Karpas-422 (cell line): ENCODE measurements around the gene MIOS. TPM values are rescaled to one million over a fixed set of nuclear protein-coding genes. Genes with fewer than 3 reads are reported as not detected.

Source experiments
- DNase-seq: peaks from one replicate; pipeline ENCODE4 v3.0.0-alpha.2; 2015
- H2AFZ ChIP-seq: fragments of 200-600 bp; sonication (generic); 2 replicates; pipeline ENCODE4 v1.6.1; 2014; ENCODE audit warnings: antibody characterized with exemption, low read length, mixed read lengths
- H3K27ac ChIP-seq: fragments of 200-600 bp; sonication (generic); 2 replicates; pipeline ENCODE4 v1.5.1; 2014; ENCODE audit warnings: mild to moderate bottlenecking, low read length, moderate library complexity
- H3K27me3 ChIP-seq: fragments of 200-600 bp; sonication (generic); 2 replicates; pipeline ENCODE4 v1.6.1; 2014; ENCODE audit warnings: low read length, mixed read lengths
- H3K36me3 ChIP-seq: fragments of 200-600 bp; sonication (generic); 2 replicates; pipeline ENCODE4 v1.6.1; 2014; ENCODE audit warnings: low read length, mixed read lengths; ENCODE audit not compliant: insufficient read depth
- H3K4me1 ChIP-seq: fragments of 200-600 bp; sonication (generic); 2 replicates; pipeline ENCODE4 v1.6.1; 2014; ENCODE audit warnings: mild to moderate bottlenecking, low read length, mixed read lengths
- H3K4me2 ChIP-seq: fragments of 200-600 bp; sonication (generic); 2 replicates; pipeline ENCODE4 v1.6.1; 2014; ENCODE audit warnings: low read length, low read depth, mild to moderate bottlenecking; ENCODE audit not compliant: poor library complexity, severe bottlenecking
- H3K4me3 ChIP-seq: fragments of 200-600 bp; sonication (generic); 2 replicates; pipeline ENCODE4 v1.5.1; 2014; ENCODE audit warnings: mild to moderate bottlenecking, antibody characterized with exemption, low read length, mixed read lengths
- H3K79me2 ChIP-seq: fragments of 200-600 bp; sonication (generic); 2 replicates; pipeline ENCODE4 v1.6.1; 2014; ENCODE audit warnings: mild to moderate bottlenecking, low read length, mixed read lengths
- H3K9ac ChIP-seq: fragments of 200-600 bp; sonication (generic); 2 replicates; pipeline ENCODE4 v1.6.0; 2014; ENCODE audit warnings: low read length
- H3K9me2 ChIP-seq: fragments of 200-600 bp; sonication (generic), shearing (Covaris generic); replicated peaks from 2 replicates; pipeline ENCODE4 v1.6.0; 2014; ENCODE audit warnings: mild to moderate bottlenecking, low read length, moderate library complexity; ENCODE audit not compliant: insufficient read depth
- H3K9me3 ChIP-seq: fragments of 300-700, 200-600 bp; sonication (generic); 2 replicates; pipeline ENCODE4 v1.6.1; 2014; ENCODE audit warnings: low read length, mixed read lengths
- H4K20me1 ChIP-seq: fragments of 200-600 bp; sonication (generic); 2 replicates; pipeline ENCODE4 v1.6.1; 2014; ENCODE audit warnings: mild to moderate bottlenecking, antibody characterized with exemption, low read length, low read depth; ENCODE audit not compliant: insufficient read depth
- total RNA-seq: library from RNA; depleted of rRNA; stranded (reverse); fragments of >200 nt; shearing (Covaris generic); gene quantifications from 2 replicates; pipeline ENCODE4 v1.2.3, GENCODE V29; 2014; ENCODE audit warnings: low replicate concordance

The MIOS gene
- total RNA-seq, 1 experiment from 2014 or later, result 105 TPM

GRCh38 chr7:7579638-7580037 lies 13.0 kb downstream of the MIOS start:
- H3K4me2 ChIP-seq, result no peak overlapping the region
- no peak for DNase-seq
- H3K9me2 ChIP-seq, result no peaks in the 10 kb centered on the region
- peaks cover 77% of the 10 kb centered on the region for H3K79me2 ChIP-seq
- H3K27ac ChIP-seq, result no peak overlapping the region
- H3K36me3 ChIP-seq, result peaks cover 57% of the 10 kb centered on the region
- no peak overlapping the region for H3K4me3 ChIP-seq
- H3K4me1 ChIP-seq, result peaks cover 24% of the 10 kb centered on the region
- H2AFZ ChIP-seq, result no peak overlapping the region
- no peaks in the 10 kb centered on the region for H3K9me3 ChIP-seq
- H3K9ac ChIP-seq, result no peak overlapping the region
- no peaks in the 10 kb centered on the region for H4K20me1 ChIP-seq
- H3K27me3 ChIP-seq, result no peaks in the 10 kb centered on the region

- Histone ChIP-seq H3K9ac (no peak overlapping the region), H3K36me3 (peaks cover 54% of the 10 kb centered on the region), H3K27ac (no peak overlapping the region), H2AFZ (no peak overlapping the region), H3K4me2 (no peak overlapping the region), H4K20me1 (no peaks in the 10 kb centered on the region), H3K4me3 (no peak overlapping the region), H3K4me1 (peaks cover 16% of the 10 kb centered on the region), H3K27me3 (no peaks in the 10 kb centered on the region), H3K9me2 (no peaks in the 10 kb centered on the region), H3K79me2 (peaks cover 77% of the 10 kb centered on the region), H3K9me3 (no peaks in the 10 kb centered on the region)
- DNase-seq, result no peak
Measured at GRCh38 chr7:7581531-7582179, 15.0 kb downstream of the MIOS start.

- peaks cover 7% of the 10 kb centered on the region for H3K4me1 ChIP-seq
- H3K27ac ChIP-seq, result no peak overlapping the region
- H3K9ac ChIP-seq, result no peak overlapping the region
- no peaks in the 10 kb centered on the region for H3K9me2 ChIP-seq
- no peak overlapping the region for H3K4me2 ChIP-seq
- peak; percentile 36 for DNase-seq
- H3K27me3 ChIP-seq, result no peaks in the 10 kb centered on the region
- no peaks in the 10 kb centered on the region for H3K9me3 ChIP-seq
- peaks cover 45% of the 10 kb centered on the region for H3K36me3 ChIP-seq
- H4K20me1 ChIP-seq, result no peaks in the 10 kb centered on the region
- H3K4me3 ChIP-seq, result no peak overlapping the region
- no peak overlapping the region for H2AFZ ChIP-seq
- H3K79me2 ChIP-seq, result peaks cover 73% of the 10 kb centered on the region
Measured at GRCh38 chr7:7582596-7582995, 15.9 kb downstream of the MIOS start.

- H3K27ac ChIP-seq, result no peak overlapping the region
- H3K36me3 ChIP-seq, result peaks cover 44% of the 10 kb centered on the region
- H3K4me3 ChIP-seq, result no peak overlapping the region
- H3K9me3 ChIP-seq, result no peaks in the 10 kb centered on the region
- H3K4me1 ChIP-seq, result no peaks in the 10 kb centered on the region
- no peaks in the 10 kb centered on the region for H3K27me3 ChIP-seq
- H3K9ac ChIP-seq, result no peak overlapping the region
- H3K9me2 ChIP-seq, result no peaks in the 10 kb centered on the region
- H4K20me1 ChIP-seq, result no peaks in the 10 kb centered on the region
- no peak for DNase-seq
- no peak overlapping the region for H3K4me2 ChIP-seq
- peaks cover 69% of the 10 kb centered on the region for H3K79me2 ChIP-seq
- H2AFZ ChIP-seq, result no peak overlapping the region
Measured at GRCh38 chr7:7583731-7584130, 17.0 kb downstream of the MIOS start.

GRCh38 chr7:7584653-7585052 lies 18.0 kb downstream of the MIOS start:
- Histone ChIP-seq H3K79me2 (peaks cover 70% of the 10 kb centered on the region), H3K27ac (no peak overlapping the region), H3K9ac (no peak overlapping the region), H3K4me2 (no peak overlapping the region), H3K27me3 (no peaks in the 10 kb centered on the region), H3K4me1 (no peaks in the 10 kb centered on the region), H3K4me3 (no peak overlapping the region), H3K36me3 (peaks cover 43% of the 10 kb centered on the region), H2AFZ (no peak overlapping the region), H3K9me3 (no peaks in the 10 kb centered on the region), H3K9me2 (no peaks in the 10 kb centered on the region), H4K20me1 (no peaks in the 10 kb centered on the region)
- no peak for DNase-seq

GRCh38 chr7:7585241-7585928 lies 18.7 kb downstream of the MIOS start:
- Histone ChIP-seq H3K9me2 (no peaks in the 10 kb centered on the region), H3K4me1 (no peaks in the 10 kb centered on the region), H3K27ac (no peak overlapping the region), H3K79me2 (peaks cover 70% of the 10 kb centered on the region), H4K20me1 (no peaks in the 10 kb centered on the region), H3K9ac (no peak overlapping the region), H3K4me3 (no peak overlapping the region), H3K27me3 (no peaks in the 10 kb centered on the region), H2AFZ (no peak overlapping the region), H3K9me3 (no peaks in the 10 kb centered on the region), H3K36me3 (peaks cover 43% of the 10 kb centered on the region), H3K4me2 (no peak overlapping the region)
- DNase-seq, result no peak

- H3K4me1 ChIP-seq, result no peaks in the 10 kb centered on the region
- DNase-seq, result peak; percentile 64
- peaks cover 55% of the 10 kb centered on the region for H3K36me3 ChIP-seq
- H3K9me3 ChIP-seq, result no peaks in the 10 kb centered on the region
- no peak overlapping the region for H2AFZ ChIP-seq
- peaks cover 19% of the 10 kb centered on the region for H3K79me2 ChIP-seq
- no peak overlapping the region for H3K9ac ChIP-seq
- no peak overlapping the region for H3K4me2 ChIP-seq
- no peaks in the 10 kb centered on the region for H4K20me1 ChIP-seq
- H3K27me3 ChIP-seq, result no peaks in the 10 kb centered on the region
- no peak overlapping the region for H3K4me3 ChIP-seq
- H3K9me2 ChIP-seq, result no peaks in the 10 kb centered on the region
- no peak overlapping the region for H3K27ac ChIP-seq
Measured at GRCh38 chr7:7595451-7595850, 28.8 kb downstream of the MIOS start.

GRCh38 chr7:7596176-7596575 lies 29.5 kb downstream of the MIOS start:
- Histone ChIP-seq H3K4me3 (no peak overlapping the region), H3K9ac (no peak overlapping the region), H3K27me3 (no peaks in the 10 kb centered on the region), H3K36me3 (peaks cover 49% of the 10 kb centered on the region), H3K27ac (no peak overlapping the region), H3K9me3 (no peaks in the 10 kb centered on the region), H4K20me1 (no peaks in the 10 kb centered on the region), H3K79me2 (peaks cover 12% of the 10 kb centered on the region; the same call in 1 of the 2 replicates), H3K4me2 (no peak overlapping the region), H3K4me1 (no peaks in the 10 kb centered on the region), H2AFZ (no peak overlapping the region), H3K9me2 (no peaks in the 10 kb centered on the region)
- DNase-seq, result no peak
